Neuronal stem cell (in vitro differentiated cells): ENCODE results near the gene MFAP4.
"Not testable (repeated sequence)": the region's sequence is repeated elsewhere in the genome, so short reads cannot be mapped to it uniquely, and the experiment has no call there.

Experiments used
- DNase-seq: peaks from one replicate; pipeline ENCODE4 v3.0.0-alpha.2; 2013; ENCODE audit warnings: low spot score
- H2AFZ ChIP-seq: one replicate; pipeline ENCODE4 v1.6.1; 2013; ENCODE audit warnings: mild to moderate bottlenecking, low read length, inconsistent platforms
- H2AK5ac ChIP-seq: 2 replicates; pipeline ENCODE4 v1.6.1; 2013; ENCODE audit warnings: low read depth, mild to moderate bottlenecking, inconsistent platforms, low read length, moderate library complexity, mixed read lengths
- H2BK120ac ChIP-seq: 2 replicates; pipeline ENCODE4 v1.6.1; 2013; ENCODE audit warnings: low read depth, mild to moderate bottlenecking, inconsistent platforms, low read length, moderate library complexity, mixed read lengths
- H2BK12ac ChIP-seq: one replicate; pipeline ENCODE4 v1.6.1; 2013; ENCODE audit warnings: low read length, inconsistent platforms
- H2BK15ac ChIP-seq: 2 replicates; pipeline ENCODE4 v1.6.1; 2013; ENCODE audit warnings: mild to moderate bottlenecking, low read length, inconsistent platforms, mixed read lengths
- H2BK5ac ChIP-seq: one replicate; pipeline ENCODE4 v1.6.1; 2013; ENCODE audit warnings: inconsistent platforms, mild to moderate bottlenecking, low read length, moderate library complexity
- H3K14ac ChIP-seq: one replicate; pipeline ENCODE4 v1.6.1; 2013; ENCODE audit warnings: low read length, inconsistent platforms
- H3K18ac ChIP-seq: 2 replicates; pipeline ENCODE4 v1.6.1; 2013; ENCODE audit warnings: low read length, inconsistent platforms
- H3K23ac ChIP-seq: 2 replicates; pipeline ENCODE4 v1.6.1; 2013; ENCODE audit warnings: low read depth, mild to moderate bottlenecking, mixed read lengths, low read length, inconsistent platforms; ENCODE audit not compliant: poor library complexity
- H3K27ac ChIP-seq: replicated peaks from 3 replicates; pipeline ENCODE4 v1.5.1; 2013; ENCODE audit warnings: low read length, inconsistent platforms
- H3K27me3 ChIP-seq, 3 experiments: 2 replicates each; pipeline ENCODE4 v1.6.1; 2013; ENCODE audit warnings: low read length in 3 of 3, mild to moderate bottlenecking in 2 of 3, inconsistent platforms in 1 of 3, low read depth in 1 of 3, mixed read lengths in 1 of 3, moderate library complexity in 1 of 3; ENCODE audit not compliant: control insufficient read depth in 3 of 3, insufficient read depth in 3 of 3
- H3K36me3 ChIP-seq, 2 donors: replicated peaks in 1 of 2; 2 replicates each; pipeline ENCODE4 v1.6.1; 2013; ENCODE audit warnings: low read length in 2 of 2; ENCODE audit not compliant: control insufficient read depth in 2 of 2, insufficient read depth in 2 of 2
- H3K4ac ChIP-seq: 2 replicates; pipeline ENCODE4 v1.6.1; 2013; ENCODE audit warnings: inconsistent platforms, mild to moderate bottlenecking, low read length, moderate library complexity
- H3K4me1 ChIP-seq, 2 donors: 1 replicate in 1 of 2; 2 replicates in 1 of 2; pipeline ENCODE4 v1.6.1; 2013; ENCODE audit warnings: low read length in 2 of 2, low read depth in 1 of 2; ENCODE audit not compliant: control insufficient read depth in 2 of 2, insufficient read depth in 1 of 2
- H3K4me2 ChIP-seq: one replicate; pipeline ENCODE4 v1.6.1; 2013; ENCODE audit warnings: mild to moderate bottlenecking, low read length, inconsistent platforms; ENCODE audit not compliant: insufficient read depth, poor library complexity, severe bottlenecking
- H3K4me3 ChIP-seq, 2 donors: 2 replicates each; pipeline ENCODE4 v1.5.1; 2013; ENCODE audit warnings: low read length in 2 of 2, mild to moderate bottlenecking in 2 of 2, inconsistent platforms in 1 of 2, moderate library complexity in 1 of 2
- H3K79me1 ChIP-seq: one replicate; pipeline ENCODE4 v1.6.1; 2013; ENCODE audit warnings: low read depth, mild to moderate bottlenecking, inconsistent platforms, low read length, moderate library complexity
- H3K9ac ChIP-seq: one replicate; pipeline ENCODE4 v1.6.1; 2013; ENCODE audit warnings: mild to moderate bottlenecking, low read depth, low read length, inconsistent platforms; ENCODE audit not compliant: poor library complexity
- H3K9me3 ChIP-seq, 2 donors: replicated peaks in 1 of 2; 2 replicates each; pipeline versions ENCODE3 to v1.6.1; 2013; ENCODE audit warnings: low read length in 2 of 2, mild to moderate bottlenecking in 2 of 2, inconsistent platforms in 1 of 2, low read depth in 1 of 2, mixed read lengths in 1 of 2, moderate library complexity in 1 of 2; ENCODE audit not compliant: control insufficient read depth in 2 of 2, insufficient read depth in 1 of 2
- H4K8ac ChIP-seq: one replicate; pipeline ENCODE4 v1.6.1; 2013; ENCODE audit warnings: low read depth, mild to moderate bottlenecking, inconsistent platforms, low read length, moderate library complexity
- H4K91ac ChIP-seq: one replicate; pipeline ENCODE4 v1.6.1; 2013; ENCODE audit warnings: low read length, low read depth, mild to moderate bottlenecking, inconsistent platforms; ENCODE audit not compliant: poor library complexity
- WGBS, 2 donors: extraction: QIAGEN DNeasy Blood & Tissue Kit; methylation state at CpG; one replicate each; pipeline ENCODE4 v1.1.7; 2013; ENCODE audit warnings: missing lambda C conversion rate in 2 of 2, mixed read lengths in 1 of 2; ENCODE audit not compliant: insufficient read length in 2 of 2, insufficient replicate concordance in 1 of 2; ENCODE audit errors: extremely low coverage in 2 of 2; 5-methylcytosine and 5-hydroxymethylcytosine counted together

MFAP4 gene

GRCh38 chr17:19354748-19355147, 32.2 kb downstream of the MFAP4 start:
- Histone ChIP-seq H3K14ac (no peak overlapping the region), H3K23ac (no peak overlapping the region), H3K4me3 (no peak overlapping the region), H3K27ac (no peak overlapping the region), H3K18ac (no peak overlapping the region), H2BK15ac (no peak overlapping the region), H3K36me3 (peaks cover 6 to 14% of the 10 kb centered on the region in 2 donors), H3K79me1 (no peaks in the 10 kb centered on the region), H3K9me3 (no peaks in the 10 kb centered on the region), H3K4me2 (no peak overlapping the region), H3K9ac (no peak overlapping the region), H4K91ac (no peak overlapping the region), H2AK5ac (no peak overlapping the region), H3K4me1 (no peaks in the 10 kb centered on the region), H2BK5ac (no peak overlapping the region), H2AFZ (no peak overlapping the region), H4K8ac (no peak overlapping the region), H2BK12ac (no peak overlapping the region), H3K4ac (no peak overlapping the region), H2BK120ac (no peak overlapping the region), H3K27me3 (no peaks in the 10 kb centered on the region)
- no CpG with 5 or more reads among the region's 6 CpGs for WGBS, 2 donors
- DNase-seq, result no peak

- H3K18ac ChIP-seq, H2BK5ac ChIP-seq, H2BK12ac ChIP-seq, H3K4me1 ChIP-seq, H2AK5ac ChIP-seq, H3K79me1 ChIP-seq, H3K4ac ChIP-seq, H3K23ac ChIP-seq, H3K14ac ChIP-seq, H3K4me3 ChIP-seq, H3K9me3 ChIP-seq, H2AFZ ChIP-seq, H2BK120ac ChIP-seq, H4K91ac ChIP-seq, H4K8ac ChIP-seq, H3K27ac ChIP-seq, H3K4me2 ChIP-seq, H2BK15ac ChIP-seq, H3K27me3 ChIP-seq, H3K9ac ChIP-seq, DNase-seq: not testable (repeated sequence)
- WGBS, 2 donors, result no CpG with 5 or more reads among the region's 11 CpGs
- H3K36me3 ChIP-seq, result peaks cover 5 to 10% of the 10 kb centered on the region in 2 donors
Measured at GRCh38 chr17:19353401-19353800, 33.6 kb downstream of the MFAP4 start.

GRCh38 chr17:19348806-19349205, 38.2 kb downstream of the MFAP4 start:
- no peak overlapping the region for H4K8ac ChIP-seq
- no peak for DNase-seq
- H3K36me3 ChIP-seq, result peaks cover 0 to 3% of the 10 kb centered on the region in 2 donors
- peaks cover 5 to 11% of the 10 kb centered on the region in 2 donors for H3K4me1 ChIP-seq
- peaks cover 3% of the 10 kb centered on the region for H3K79me1 ChIP-seq
- H3K4me3 ChIP-seq, result no peak overlapping the region
- no peak overlapping the region for H3K4ac ChIP-seq
- no peak overlapping the region for H3K27ac ChIP-seq
- no CpG with 5 or more reads among the region's 9 CpGs for WGBS, 2 donors
- H2BK12ac ChIP-seq, result no peak overlapping the region
- H3K4me2 ChIP-seq, result no peak overlapping the region
- peaks cover 0 to 2% of the 10 kb centered on the region in 2 donors for H3K9me3 ChIP-seq
- H3K23ac ChIP-seq, result no peak overlapping the region
- peak overlapping the region; percentile 58 for H3K18ac ChIP-seq
- no peak overlapping the region for H2BK5ac ChIP-seq
- no peak overlapping the region for H2AK5ac ChIP-seq
- H2BK15ac ChIP-seq, result no peak overlapping the region
- H3K27me3 ChIP-seq, result no peaks in the 10 kb centered on the region
- no peak overlapping the region for H2BK120ac ChIP-seq
- no peak overlapping the region for H3K14ac ChIP-seq
- no peak overlapping the region for H4K91ac ChIP-seq
- H2AFZ ChIP-seq, result no peak overlapping the region
- H3K9ac ChIP-seq, result peak overlapping the region; percentile 30

- no peak overlapping the region for H2BK15ac ChIP-seq
- H4K91ac ChIP-seq, result no peak overlapping the region
- no peak overlapping the region for H3K18ac ChIP-seq
- H3K27ac ChIP-seq, result no peak overlapping the region
- DNase-seq, result no peak
- no peak overlapping the region for H3K4ac ChIP-seq
- WGBS, 2 donors, result no CpG with 5 or more reads among the region's 9 CpGs
- H2AK5ac ChIP-seq, result peak overlapping the region; percentile 69
- H3K4me2 ChIP-seq, result no peak overlapping the region
- H3K14ac ChIP-seq, result no peak overlapping the region
- no peak overlapping the region for H3K4me3 ChIP-seq
- H4K8ac ChIP-seq, result no peak overlapping the region
- no peak overlapping the region for H3K9ac ChIP-seq
- no peak overlapping the region for H2AFZ ChIP-seq
- peaks cover 0 to 5% of the 10 kb centered on the region in 2 donors for H3K36me3 ChIP-seq
- peak overlapping the region; percentile 31 for H3K23ac ChIP-seq
- peak overlapping the region; percentile 24 for H2BK5ac ChIP-seq
- no peak overlapping the region for H2BK12ac ChIP-seq
- no peak overlapping the region for H2BK120ac ChIP-seq
- peaks cover 3% of the 10 kb centered on the region for H3K79me1 ChIP-seq
- no peaks in the 10 kb centered on the region for H3K27me3 ChIP-seq
- H3K4me1 ChIP-seq, result peaks cover 5 to 11% of the 10 kb centered on the region in 2 donors
- H3K9me3 ChIP-seq, result peaks cover 0 to 2% of the 10 kb centered on the region in 2 donors
Measured at GRCh38 chr17:19348081-19348650, 38.8 kb downstream of the MFAP4 start.
